PC-9 (cell line): ENCODE measurements around the gene PABPN1L. TPM values are rescaled to one million over a fixed set of nuclear protein-coding genes. Genes with fewer than 3 reads are reported as not detected.

Experiments used
- BruUV-seq: library from RNA; stranded (reverse); fragments of 400-500 nt; replicated peaks from 2 replicates; lab custom pipeline; 2021; lab: Mats Ljungman, UMichigan
- CTCF ChIA-PET: fragments of 300-600 bp; sonication (Branson Sonifier 250); formaldehyde crosslinking; loops from one replicate; lab custom pipeline; 2022; ENCODE audit warnings: antibody characterized with exemption; lab: Charles Lee
- POLR2A ChIA-PET: fragments of 300-600 bp; sonication (Branson Sonifier 250); formaldehyde crosslinking; loops from one replicate; lab custom pipeline; 2022; ENCODE audit warnings: antibody characterized with exemption; ENCODE audit not compliant: unreplicated experiment; lab: Charles Lee
- DNase-seq, 2 experiments: peaks; one replicate each; pipeline versions ENCODE4 v3.0.0 to v3.0.0-alpha.2; 2015 to 2022; ENCODE audit warnings: mixed read lengths in 1 of 2
- H2AFZ ChIP-seq: fragments of 200-600 bp; sonication (generic); 2 replicates; pipeline ENCODE4 v1.8.1; 2017; ENCODE audit warnings: antibody characterized with exemption
- H3F3A ChIP-seq: fragments of 200-600 bp; sonication (generic); 2 replicates; pipeline ENCODE4 v1.8.1; 2017; ENCODE audit warnings: antibody characterized with exemption, mild to moderate bottlenecking, low read depth; ENCODE audit not compliant: insufficient read depth
- H3K27ac ChIP-seq: fragments of 200-600 bp; sonication (generic); 2 replicates; pipeline ENCODE4 v1.6.1; 2016; ENCODE audit warnings: mixed run types
- H3K27me3 ChIP-seq: fragments of 200-600 bp; sonication (generic); 2 replicates; pipeline ENCODE4 v1.6.1; 2016; ENCODE audit warnings: low read depth, mixed run types; ENCODE audit not compliant: insufficient read depth
- H3K36me3 ChIP-seq: fragments of 200-600 bp; sonication (generic); 2 replicates; pipeline ENCODE4 v1.6.1; 2016; ENCODE audit warnings: low read depth, mixed run types
- H3K4me1 ChIP-seq: fragments of 200-600 bp; sonication (generic); replicated peaks from 2 replicates; pipeline ENCODE4 v1.6.1; 2016; ENCODE audit warnings: mixed run types; ENCODE audit not compliant: insufficient read depth
- H3K4me2 ChIP-seq: fragments of 200-600 bp; sonication (generic); 2 replicates; pipeline ENCODE4 v1.6.1; 2017; ENCODE audit warnings: mixed run types
- H3K4me3 ChIP-seq: fragments of 200-600 bp; sonication (generic); 2 replicates; pipeline ENCODE4 v1.6.1; 2016; ENCODE audit warnings: mixed run types
- H3K79me2 ChIP-seq: fragments of 200-600 bp; sonication (generic); 2 replicates; pipeline ENCODE4 v1.6.1; 2017; ENCODE audit warnings: low read depth, mixed run types
- H3K9me2 ChIP-seq: fragments of 200-600 bp; sonication (generic); 2 replicates; pipeline ENCODE4 v1.8.1; 2017; ENCODE audit warnings: mild to moderate bottlenecking; ENCODE audit not compliant: insufficient read depth
- H3K9me3 ChIP-seq: fragments of 200-600 bp; sonication (generic); 2 replicates; pipeline ENCODE4 v1.8.1; 2016; ENCODE audit warnings: low read depth; ENCODE audit not compliant: insufficient read depth
- H4K20me1 ChIP-seq: fragments of 200-600 bp; sonication (generic); 2 replicates; pipeline ENCODE4 v1.8.1; 2017; ENCODE audit not compliant: insufficient read depth
- EZH2 ChIP-seq: fragments of 200-600 bp; sonication (generic); IDR thresholded peaks from 2 replicates; pipeline ENCODE4 v1.8.0; 2017; ENCODE audit warnings: antibody characterized with exemption, low read depth
- intact Hi-C: fragments of 100-400 bp; cut with micrococcal nuclease; formaldehyde crosslinking; loops from one replicate; pipeline ENCODE4 v1.10.0; 2022; ENCODE audit not compliant: unreplicated experiment
- total RNA-seq: library from RNA; stranded (reverse); gene quantifications from 2 replicates; pipeline ENCODE4 v1.2.3, GENCODE V29; 2021
- TF ChIP-seq, protein P1 (sequence below): fragments of 200-600 bp; sonication (generic); conservative IDR thresholded peaks from 2 replicates; pipeline ENCODE4 v1.6.1; 2017; ENCODE audit warnings: mixed run types, antibody characterized with exemption, mild to moderate bottlenecking, moderate library complexity

Gene PABPN1L
- total RNA-seq, 1 experiment from 2014 or later = not detected

DNA sequence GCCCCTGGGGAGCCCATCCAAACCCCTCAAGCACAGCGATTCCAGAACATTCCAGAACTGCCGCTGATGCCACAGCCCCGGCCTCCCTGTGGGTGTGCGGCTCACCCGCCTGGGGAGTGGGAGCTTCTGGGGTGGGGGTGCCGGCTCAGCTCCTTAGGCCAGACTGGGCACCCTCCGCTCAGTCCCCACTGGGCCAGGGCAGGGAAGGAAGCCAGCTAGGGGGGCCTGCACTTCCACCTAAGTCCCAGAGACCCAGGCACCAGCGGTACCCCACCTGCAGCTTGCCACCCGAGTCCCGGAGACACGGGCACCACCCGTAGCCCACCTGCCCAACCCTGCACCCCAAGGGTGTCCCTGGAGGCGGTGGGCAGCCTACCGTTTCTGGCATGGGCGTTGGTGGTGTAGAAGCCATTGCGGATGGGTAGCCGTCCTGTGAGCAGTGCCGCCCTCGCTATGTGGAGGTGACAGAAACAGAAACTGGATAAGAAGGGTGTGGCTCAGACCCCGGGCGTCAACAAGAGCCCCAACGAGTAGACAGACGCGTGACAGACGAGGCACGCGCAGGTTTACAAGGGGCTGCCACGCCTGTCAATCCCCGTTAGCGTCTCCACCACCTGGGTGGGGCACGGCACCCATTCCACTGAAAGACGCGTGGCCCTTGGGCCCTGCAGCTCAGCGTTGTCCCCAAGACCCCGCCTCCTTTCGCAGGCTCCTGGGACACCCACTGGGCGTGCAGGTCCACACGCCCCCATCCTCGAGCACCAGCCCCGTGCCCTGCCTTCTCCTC lies 24.7 kb downstream of the PABPN1L start:
- H3K27ac ChIP-seq = no peak overlapping the region
- no peak overlapping the region for H3K4me2 ChIP-seq
- no TSS peak for BruUV-seq
- H4K20me1 ChIP-seq = no peaks in the 10 kb centered on the region
- no peaks in the 10 kb centered on the region for H3K4me1 ChIP-seq
- H3K36me3 ChIP-seq = no peaks in the 10 kb centered on the region
- ChIA-PET POLR2A (no interaction called here), CTCF (no interaction called here)
- intact Hi-C loops = no loop called here
- TF ChIP-seq, protein P1, sequence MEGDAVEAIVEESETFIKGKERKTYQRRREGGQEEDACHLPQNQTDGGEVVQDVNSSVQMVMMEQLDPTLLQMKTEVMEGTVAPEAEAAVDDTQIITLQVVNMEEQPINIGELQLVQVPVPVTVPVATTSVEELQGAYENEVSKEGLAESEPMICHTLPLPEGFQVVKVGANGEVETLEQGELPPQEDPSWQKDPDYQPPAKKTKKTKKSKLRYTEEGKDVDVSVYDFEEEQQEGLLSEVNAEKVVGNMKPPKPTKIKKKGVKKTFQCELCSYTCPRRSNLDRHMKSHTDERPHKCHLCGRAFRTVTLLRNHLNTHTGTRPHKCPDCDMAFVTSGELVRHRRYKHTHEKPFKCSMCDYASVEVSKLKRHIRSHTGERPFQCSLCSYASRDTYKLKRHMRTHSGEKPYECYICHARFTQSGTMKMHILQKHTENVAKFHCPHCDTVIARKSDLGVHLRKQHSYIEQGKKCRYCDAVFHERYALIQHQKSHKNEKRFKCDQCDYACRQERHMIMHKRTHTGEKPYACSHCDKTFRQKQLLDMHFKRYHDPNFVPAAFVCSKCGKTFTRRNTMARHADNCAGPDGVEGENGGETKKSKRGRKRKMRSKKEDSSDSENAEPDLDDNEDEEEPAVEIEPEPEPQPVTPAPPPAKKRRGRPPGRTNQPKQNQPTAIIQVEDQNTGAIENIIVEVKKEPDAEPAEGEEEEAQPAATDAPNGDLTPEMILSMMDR = no peak
- TF ChIP-seq EZH2 = no peak
- no peaks in the 10 kb centered on the region for H3K79me2 ChIP-seq
- no peak overlapping the region for H2AFZ ChIP-seq
- H3K9me3 ChIP-seq = no peaks in the 10 kb centered on the region
- H3K4me3 ChIP-seq = no peak overlapping the region
- no peaks in the 10 kb centered on the region for H3K27me3 ChIP-seq
- no peaks in the 10 kb centered on the region for H3K9me2 ChIP-seq
- H3F3A ChIP-seq = no peaks in the 10 kb centered on the region
- DNase-seq = no peak

DNA sequence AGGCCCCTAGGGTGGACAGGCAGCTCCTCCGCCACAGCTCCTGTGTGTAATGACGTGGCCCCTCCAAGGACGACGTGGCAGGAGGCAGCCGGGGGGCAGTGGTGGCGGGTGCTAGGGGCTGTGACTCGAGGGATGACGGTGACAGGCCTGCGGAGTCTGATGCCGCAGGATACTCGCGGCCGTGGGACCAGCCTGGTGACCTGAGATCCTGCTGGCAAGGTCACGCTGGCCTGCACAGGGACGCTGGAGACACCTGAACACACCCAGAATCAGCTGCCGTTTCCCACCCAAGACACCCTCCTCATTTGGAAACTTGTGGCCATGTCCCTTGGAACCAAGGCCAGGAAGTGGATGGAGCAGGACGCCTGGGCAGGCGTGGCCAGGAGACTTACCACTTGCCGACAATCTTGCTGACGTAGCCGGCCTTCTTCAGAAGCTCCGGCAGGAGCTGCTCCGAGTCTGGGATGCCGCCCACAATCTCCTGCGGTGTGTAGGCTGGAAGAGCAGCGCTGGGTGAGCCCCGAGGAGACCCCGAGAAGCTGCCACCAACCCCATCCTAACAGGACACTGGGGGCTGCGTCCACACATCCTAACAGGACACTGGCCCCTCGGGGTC lies 25.8 kb downstream of the PABPN1L start:
- H2AFZ ChIP-seq = no peak overlapping the region
- DNase-seq = no peak
- H3F3A ChIP-seq = no peaks in the 10 kb centered on the region
- no peaks in the 10 kb centered on the region for H3K9me2 ChIP-seq
- intact Hi-C loops = no loop called here
- no TSS peak for BruUV-seq
- CTCF ChIA-PET = no interaction called here
- TF ChIP-seq EZH2 = no peak
- TF ChIP-seq, protein P1 = no peak
- no peak overlapping the region for H3K4me3 ChIP-seq
- H3K36me3 ChIP-seq = no peaks in the 10 kb centered on the region
- no peaks in the 10 kb centered on the region for H3K27me3 ChIP-seq
- H3K9me3 ChIP-seq = no peaks in the 10 kb centered on the region
- no peaks in the 10 kb centered on the region for H3K79me2 ChIP-seq
- no peaks in the 10 kb centered on the region for H4K20me1 ChIP-seq
- POLR2A ChIA-PET = no interaction called here
- H3K27ac ChIP-seq = no peak overlapping the region
- H3K4me1 ChIP-seq = no peaks in the 10 kb centered on the region
- no peak overlapping the region for H3K4me2 ChIP-seq

DNA sequence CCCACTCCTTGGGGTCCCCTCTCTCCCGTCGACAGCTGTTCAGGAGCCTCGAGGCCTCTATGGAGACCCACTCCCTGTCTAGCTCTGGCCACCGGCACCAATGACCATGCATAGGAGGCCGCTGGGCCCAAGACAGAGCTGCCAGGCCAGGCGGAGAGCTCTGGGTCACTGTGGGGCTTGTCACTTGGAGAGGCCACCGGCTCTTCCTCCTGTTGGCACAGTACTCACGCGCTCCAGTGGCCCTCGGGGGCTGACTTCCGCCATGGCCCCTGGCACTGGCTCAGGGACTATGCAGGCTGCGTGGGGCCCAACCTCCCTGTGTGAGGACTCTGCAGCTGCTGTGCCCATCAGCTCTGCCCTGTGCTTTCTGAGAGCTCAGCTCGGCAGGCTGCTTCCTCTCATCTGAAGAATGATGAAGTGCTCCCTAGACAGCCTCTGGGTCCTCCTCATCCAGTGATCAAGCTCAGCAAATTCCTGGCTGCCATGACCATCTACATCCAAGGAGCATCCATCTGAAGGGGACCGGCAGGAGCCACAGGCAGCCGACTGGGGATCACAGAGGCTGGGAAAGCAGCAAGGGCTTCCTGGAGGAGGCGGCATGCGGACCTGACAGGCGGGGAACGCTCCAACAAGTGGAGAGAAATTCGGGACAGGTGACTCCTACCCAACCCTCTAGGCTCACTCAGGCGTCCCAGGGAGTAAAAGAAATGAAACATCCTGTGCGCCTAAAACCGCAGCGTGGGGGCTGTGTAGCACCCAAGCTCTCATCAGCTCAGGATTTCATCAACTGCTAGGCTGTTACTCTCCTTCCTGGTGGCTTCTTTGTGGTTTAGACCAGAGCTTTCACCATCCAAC lies 26.5 kb downstream of the PABPN1L start:
- CTCF ChIA-PET = no interaction called here
- no peaks in the 10 kb centered on the region for H3K9me3 ChIP-seq
- H3F3A ChIP-seq = no peaks in the 10 kb centered on the region
- H3K4me2 ChIP-seq = no peak overlapping the region
- H3K27me3 ChIP-seq = no peaks in the 10 kb centered on the region
- no TSS peak for BruUV-seq
- no peaks in the 10 kb centered on the region for H4K20me1 ChIP-seq
- H3K79me2 ChIP-seq = no peaks in the 10 kb centered on the region
- POLR2A ChIA-PET = no interaction called here
- H3K36me3 ChIP-seq = no peaks in the 10 kb centered on the region
- no peak for TF ChIP-seq EZH2
- TF ChIP-seq, protein P1 = no peak
- no peak overlapping the region for H2AFZ ChIP-seq
- no peak overlapping the region for H3K27ac ChIP-seq
- intact Hi-C loops = no loop called here
- no peak overlapping the region for H3K4me3 ChIP-seq
- DNase-seq = no peak
- H3K9me2 ChIP-seq = no peaks in the 10 kb centered on the region
- H3K4me1 ChIP-seq = no peaks in the 10 kb centered on the region
